Brain microvascular endothelial cell (primary cell): Measurements from ENCODE around the gene IFRD2.
"Not testable (repeated sequence)": the region's sequence is repeated elsewhere in the genome, so short reads cannot be mapped to it uniquely, and the experiment has no call there.

ENCODE experiments used
- DNase-seq: peaks from one replicate; pipeline ENCODE4 v3.0.0-alpha.2; 2020
- H3K27ac ChIP-seq: fragments of 250-450 bp; sonication (Bioruptor Pico); 2 replicates; pipeline ENCODE4 v1.5.1; 2020; ENCODE audit warnings: mild to moderate bottlenecking, moderate library complexity
- H3K27me3 ChIP-seq: fragments of 250-450 bp; sonication (Bioruptor Pico); replicated peaks from 2 replicates; pipeline ENCODE4 v1.5.1; 2020; ENCODE audit warnings: mild to moderate bottlenecking
- H3K36me3 ChIP-seq: fragments of 250-450 bp; sonication (Bioruptor Pico); replicated peaks from 2 replicates; pipeline ENCODE4 v1.5.1; 2020; ENCODE audit warnings: mild to moderate bottlenecking
- H3K4me3 ChIP-seq: 2 replicates; pipeline ENCODE4 v1.5.1; 2011; ENCODE audit warnings: low read depth, mild to moderate bottlenecking, control low read depth, low read length, moderate library complexity
- in situ Hi-C: cut with HindIII; loops from 2 replicates; pipeline ENCODE4 v1.10.0; 2017; ENCODE audit warnings: low sequenced_read_pairs, low pct_ligation_motif_present
- TF ChIP-seq, protein P1 (sequence below): IDR thresholded peaks from 2 replicates; pipeline ENCODE4 v1.5.1; 2011; ENCODE audit warnings: low read depth, mild to moderate bottlenecking, moderate library complexity, low read length, control low read depth, inconsistent platforms; ENCODE audit errors: missing control alignments

IFRD2 gene

DNA sequence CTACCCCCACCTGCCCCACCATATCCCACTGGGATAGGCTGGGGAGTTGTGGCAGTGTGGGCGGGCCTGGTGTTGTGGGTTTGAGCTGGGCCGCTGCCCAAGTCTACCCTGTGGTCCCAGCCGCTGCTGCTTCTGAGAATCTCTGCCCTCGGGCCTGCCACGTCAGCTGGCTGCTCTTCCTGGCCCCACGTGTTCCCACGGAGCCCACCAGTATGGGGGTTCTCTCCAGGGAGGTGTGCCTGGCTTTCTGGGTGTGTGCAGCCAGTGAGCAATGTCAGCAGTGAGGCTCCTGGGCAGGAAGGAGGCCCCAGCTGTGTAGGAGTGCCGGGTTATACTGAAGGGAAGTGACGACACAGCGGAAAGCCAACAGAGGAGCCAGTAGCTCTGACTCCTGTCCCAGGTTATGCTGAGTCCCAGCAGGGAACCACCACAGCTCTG lies 45.7 kb downstream of the IFRD2 start:
- TF ChIP-seq, protein P1, sequence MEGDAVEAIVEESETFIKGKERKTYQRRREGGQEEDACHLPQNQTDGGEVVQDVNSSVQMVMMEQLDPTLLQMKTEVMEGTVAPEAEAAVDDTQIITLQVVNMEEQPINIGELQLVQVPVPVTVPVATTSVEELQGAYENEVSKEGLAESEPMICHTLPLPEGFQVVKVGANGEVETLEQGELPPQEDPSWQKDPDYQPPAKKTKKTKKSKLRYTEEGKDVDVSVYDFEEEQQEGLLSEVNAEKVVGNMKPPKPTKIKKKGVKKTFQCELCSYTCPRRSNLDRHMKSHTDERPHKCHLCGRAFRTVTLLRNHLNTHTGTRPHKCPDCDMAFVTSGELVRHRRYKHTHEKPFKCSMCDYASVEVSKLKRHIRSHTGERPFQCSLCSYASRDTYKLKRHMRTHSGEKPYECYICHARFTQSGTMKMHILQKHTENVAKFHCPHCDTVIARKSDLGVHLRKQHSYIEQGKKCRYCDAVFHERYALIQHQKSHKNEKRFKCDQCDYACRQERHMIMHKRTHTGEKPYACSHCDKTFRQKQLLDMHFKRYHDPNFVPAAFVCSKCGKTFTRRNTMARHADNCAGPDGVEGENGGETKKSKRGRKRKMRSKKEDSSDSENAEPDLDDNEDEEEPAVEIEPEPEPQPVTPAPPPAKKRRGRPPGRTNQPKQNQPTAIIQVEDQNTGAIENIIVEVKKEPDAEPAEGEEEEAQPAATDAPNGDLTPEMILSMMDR: no peak
- Histone ChIP-seq H3K27ac (peak overlapping the region; percentile 85), H3K36me3 (peaks cover 19% of the 10 kb centered on the region), H3K4me3 (peak overlapping the region; percentile 26), H3K27me3 (no peaks in the 10 kb centered on the region)
- peak; percentile 94 for DNase-seq
- in situ Hi-C loops: no loop called here

DNA sequence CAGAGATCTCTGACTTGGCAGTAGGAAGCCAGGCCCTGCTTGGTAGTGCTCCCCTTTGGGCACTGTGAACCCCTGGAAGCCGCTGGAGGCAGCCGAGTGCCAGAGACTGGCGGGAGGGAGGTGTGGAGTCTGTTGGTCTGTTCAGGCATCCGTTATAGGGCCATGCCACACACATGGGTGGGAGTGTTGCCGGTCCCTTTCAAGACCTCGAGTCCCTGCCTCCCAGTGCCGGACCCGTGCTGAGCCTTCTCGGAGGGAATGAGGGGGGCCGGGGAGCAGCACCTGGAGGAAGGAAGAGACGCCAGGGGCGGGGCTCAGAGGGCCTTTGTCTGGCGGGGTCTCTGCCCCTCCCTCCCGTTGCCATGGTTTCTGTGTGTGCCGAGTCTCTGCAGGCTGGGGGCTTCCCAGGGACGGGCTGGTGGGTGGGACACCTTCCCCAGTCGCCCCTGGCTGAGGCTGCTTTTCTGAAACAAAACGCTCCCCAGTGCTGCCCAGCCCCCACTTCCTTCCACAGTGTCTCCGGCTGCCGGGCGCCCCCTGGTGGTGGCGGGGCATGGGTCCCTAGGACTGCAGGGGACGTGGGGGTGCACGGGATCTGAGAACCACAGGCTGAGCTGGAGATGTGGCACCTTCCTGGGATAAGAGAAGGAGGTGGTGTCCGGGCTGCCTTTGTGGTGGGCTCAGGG lies 46.3 kb downstream of the IFRD2 start:
- TF ChIP-seq, protein P1: peak; percentile 99
- peak overlapping the region; percentile 27 for H3K4me3 ChIP-seq

DNA sequence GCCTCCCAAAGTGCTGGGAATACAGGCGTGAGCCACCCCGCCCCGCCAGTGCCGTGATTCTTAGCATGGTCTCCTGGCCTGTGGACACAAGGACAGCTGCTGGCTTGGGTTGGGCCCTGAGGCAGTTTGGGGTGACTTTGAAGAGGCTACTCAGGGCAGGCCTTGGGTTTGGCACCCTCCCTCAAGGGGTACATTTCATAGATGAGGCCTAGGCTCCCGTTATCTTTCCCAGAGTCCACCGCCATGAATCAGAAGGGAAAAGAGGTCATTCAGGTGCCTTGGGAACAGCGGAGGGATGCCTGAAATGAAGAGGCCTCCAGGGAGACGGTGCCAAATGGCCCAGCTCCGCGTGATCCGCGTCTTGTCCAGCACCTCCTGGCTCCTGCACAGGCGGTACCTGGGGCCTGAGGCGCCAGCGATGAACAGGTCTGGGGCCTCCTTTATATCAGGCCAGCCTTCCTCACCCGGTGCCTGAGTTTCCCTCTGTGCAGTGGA lies 46.9 kb downstream of the IFRD2 start:
- TF ChIP-seq, protein P1: no peak
- Histone ChIP-seq H3K27ac (peak overlapping the region; percentile 85), H3K27me3 (no peaks in the 10 kb centered on the region), H3K36me3 (peaks cover 15% of the 10 kb centered on the region), H3K4me3 (no peak overlapping the region)
- no peak for DNase-seq
- in situ Hi-C loops: no loop called here

More for the DNA sequence above, 46.3 kb downstream of the IFRD2 start:
- H3K27me3 ChIP-seq: no peaks in the 10 kb centered on the region
- in situ Hi-C loops: no loop called here
- peaks cover 17% of the 10 kb centered on the region for H3K36me3 ChIP-seq
- peak overlapping the region; percentile 85 for H3K27ac ChIP-seq
- peak; percentile 85 for DNase-seq

DNA sequence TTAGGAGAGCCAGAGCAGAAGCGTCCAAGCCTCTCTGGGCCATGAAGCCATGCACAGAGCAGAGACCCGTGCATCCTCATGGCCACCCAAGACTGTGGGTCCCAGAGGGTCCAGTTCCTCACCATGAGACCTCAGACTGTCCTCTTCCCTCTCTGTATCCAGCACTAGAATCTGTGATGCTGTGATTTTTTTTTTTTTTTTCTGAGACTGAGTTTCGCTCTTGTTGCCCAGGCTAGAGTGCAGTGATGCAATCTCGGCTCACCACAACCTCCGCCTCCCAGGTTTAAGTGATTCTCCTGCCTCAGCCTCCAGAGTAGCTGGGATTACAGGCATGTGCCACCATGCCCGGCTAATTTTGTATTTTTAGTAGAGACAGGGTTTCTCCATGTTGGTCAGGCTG lies 47.4 kb downstream of the IFRD2 start:
- H3K36me3 ChIP-seq: peaks cover 15% of the 10 kb centered on the region
- not testable (repeated sequence) for H3K4me3 ChIP-seq

DNA sequence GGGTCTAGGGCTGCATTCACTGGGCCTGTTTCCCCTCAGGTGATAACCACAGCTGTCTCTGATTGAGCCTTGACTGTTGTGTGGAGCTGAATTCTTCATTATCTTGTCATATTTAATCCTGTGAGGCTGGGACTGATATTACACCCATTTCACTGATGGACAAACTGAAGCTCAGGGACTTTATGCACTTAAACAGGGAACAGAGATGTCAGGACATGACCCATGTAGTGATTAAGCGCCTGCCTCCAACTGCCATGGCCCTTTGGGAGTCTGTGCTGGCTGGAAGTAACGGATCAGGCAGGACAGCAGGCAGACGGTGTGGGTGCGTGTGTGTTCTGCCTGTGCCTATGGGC lies 48.7 kb downstream of the IFRD2 start:
- H3K27me3 ChIP-seq: no peaks in the 10 kb centered on the region
- H3K27ac ChIP-seq: peak overlapping the region; percentile 74
- H3K36me3 ChIP-seq: peaks cover 13% of the 10 kb centered on the region
- in situ Hi-C loops: no loop called here
- H3K4me3 ChIP-seq: no peak overlapping the region
- DNase-seq: no peak
- TF ChIP-seq, protein P1: no peak

More for the DNA sequence above, 47.4 kb downstream of the IFRD2 start:
- H3K27me3 ChIP-seq, DNase-seq, in situ Hi-C loops: not testable (repeated sequence)
- H3K27ac ChIP-seq: peak overlapping the region; percentile 85

DNA sequence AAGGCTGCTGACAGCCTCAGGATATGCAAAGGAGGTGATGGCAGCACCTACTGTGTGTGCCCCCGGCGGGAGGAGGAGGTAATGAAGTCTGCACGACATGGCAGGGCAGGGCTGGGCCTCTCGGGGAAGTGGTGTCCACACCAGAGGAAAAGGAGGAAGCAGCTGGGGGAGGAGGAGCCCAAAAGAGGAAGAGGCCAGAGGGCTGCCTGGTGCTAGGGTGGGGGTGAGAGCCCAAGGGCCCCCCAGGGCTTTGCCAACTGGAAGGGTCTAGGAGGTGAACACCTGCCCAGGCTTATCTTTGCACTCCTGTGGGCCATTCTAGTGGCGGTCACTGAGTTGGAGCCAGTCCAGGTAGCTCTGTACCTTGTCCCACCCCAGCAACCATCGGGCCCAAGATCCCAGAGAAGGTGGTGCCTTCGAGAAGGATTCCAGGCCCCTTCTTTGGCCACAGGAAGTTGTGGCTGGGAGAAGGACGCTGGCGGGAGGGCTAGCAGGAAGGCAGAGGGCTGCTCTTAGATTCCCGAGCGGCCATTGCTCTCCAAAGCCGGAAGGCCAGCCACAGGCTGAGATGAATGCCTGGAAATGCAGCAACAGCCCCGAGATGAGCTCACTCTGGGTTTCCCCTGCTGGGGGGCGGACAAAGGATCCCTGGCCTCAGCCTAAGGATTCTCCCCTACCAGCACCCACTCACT lies 49.2 kb downstream of the IFRD2 start:
- TF ChIP-seq, protein P1: no peak
- in situ Hi-C loops: no loop called here
- peak; percentile 79 for DNase-seq
- Histone ChIP-seq H3K27me3 (no peaks in the 10 kb centered on the region), H3K27ac (peak overlapping the region; percentile 74), H3K4me3 (no peak overlapping the region), H3K36me3 (peaks cover 13% of the 10 kb centered on the region)
